T-cell (primary cell): ENCODE measurements around the gene ZBTB21. TPM values are rescaled to one million over a fixed set of nuclear protein-coding genes. Genes with fewer than 3 reads are reported as not detected.

Experiments
- ATAC-seq, 4 experiments: fragments of 200-7000 bp in 3 of 4; fragments of 150-1000 bp in 1 of 4; cut with Tn5 transposase; replicated peaks in 1 of 4; 1 replicate in 3 of 4; 2 replicates in 1 of 4; pipeline ENCODE4 v1.10.0; 2021; ENCODE audit warnings: moderate library complexity in 3 of 4, mild to moderate bottlenecking in 2 of 4, moderate number of reproducible peaks in 1 of 4
- CTCF ChIA-PET, 2 donors: fragments of 300-600 bp; sonication (Branson Sonifier 250); formaldehyde crosslinking; loops; one replicate each; lab custom pipeline; 2022; ENCODE audit warnings: antibody characterized with exemption in 2 of 2; lab: Charles Lee
- POLR2A ChIA-PET, 2 donors: fragments of 300-600 bp; sonication (Branson Sonifier 250); formaldehyde crosslinking; loops; one replicate each; lab custom pipeline; 2022; ENCODE audit warnings: antibody characterized with exemption in 2 of 2; lab: Charles Lee
- DNase-seq, 35 experiments: peaks; one replicate each; pipeline versions ENCODE4 v3.0.0 to v3.0.0-alpha.2; 2013 to 2023
- H3K27ac ChIP-seq: one replicate; pipeline ENCODE4 v1.5.1; 2013; ENCODE audit warnings: low read length
- H3K27me3 ChIP-seq, 2 experiments: replicated peaks in 1 of 2; 1 replicate in 1 of 2; 2 replicates in 1 of 2; pipeline versions ENCODE4 v1.6.1 to v1.7.0; 2013; ENCODE audit warnings: low read length in 1 of 2, mixed read lengths in 1 of 2; ENCODE audit not compliant: control insufficient read depth in 2 of 2, insufficient read depth in 2 of 2; ENCODE audit errors: extremely low read depth in 1 of 2
- H3K36me3 ChIP-seq, 2 donors: 1 replicate in 1 of 2; 2 replicates in 1 of 2; pipeline versions ENCODE4 v1.6.1 to v1.7.0; 2013; ENCODE audit warnings: low read length in 1 of 2; ENCODE audit not compliant: control insufficient read depth in 2 of 2, insufficient read depth in 1 of 2; ENCODE audit errors: extremely low read depth in 1 of 2
- H3K4me1 ChIP-seq, 2 experiments: 1 replicate in 1 of 2; 2 replicates in 1 of 2; pipeline versions ENCODE4 v1.6.1 to v1.7.0; 2013; ENCODE audit warnings: low read length in 2 of 2, mixed read lengths in 1 of 2; ENCODE audit not compliant: insufficient read depth in 2 of 2, control insufficient read depth in 1 of 2; ENCODE audit errors: extremely low read depth in 1 of 2
- H3K4me3 ChIP-seq, 2 donors: 1 replicate in 1 of 2; 2 replicates in 1 of 2; pipeline versions ENCODE4 v1.5.1 to v1.7.0; 2013; ENCODE audit warnings: mild to moderate bottlenecking in 2 of 2, low read length in 1 of 2, moderate library complexity in 1 of 2; ENCODE audit not compliant: control insufficient read depth in 1 of 2; ENCODE audit errors: extremely low read depth in 1 of 2
- H3K9me3 ChIP-seq: 2 replicates; pipeline ENCODE4 v1.7.0; 2013
- H3K27ac Mint-ChIP-seq, 2 donors: one replicate each; pipeline ENCODE4 v1.8.0; 2020 to 2021; ENCODE audit warnings: mild to moderate bottlenecking in 2 of 2, mixed read lengths in 2 of 2
- H3K27me3 Mint-ChIP-seq, 2 donors: one replicate each; pipeline ENCODE4 v1.8.0; 2021 to 2022; ENCODE audit warnings: mixed read lengths in 2 of 2
- H3K36me3 Mint-ChIP-seq: one replicate; pipeline ENCODE4 v1.8.0; 2021; ENCODE audit warnings: mixed read lengths
- H3K4me1 Mint-ChIP-seq, 3 donors: one replicate each; pipeline ENCODE4 v1.8.0; 2020 to 2022; ENCODE audit warnings: mixed read lengths in 3 of 3, mild to moderate bottlenecking in 1 of 3
- H3K4me3 Mint-ChIP-seq, 3 donors: one replicate each; pipeline ENCODE4 v1.8.0; 2020 to 2022; ENCODE audit warnings: mild to moderate bottlenecking in 3 of 3, mixed read lengths in 3 of 3, moderate library complexity in 3 of 3
- H3K9me3 Mint-ChIP-seq, 3 donors: one replicate each; pipeline ENCODE4 v1.8.0; 2020 to 2022; ENCODE audit warnings: mixed read lengths in 3 of 3
- WGBS: methylation state at CpG from one replicate; pipeline ENCODE4 v1.1.5; 2013; ENCODE audit warnings: missing lambda C conversion rate; ENCODE audit not compliant: insufficient coverage; 5-methylcytosine and 5-hydroxymethylcytosine counted together
- total RNA-seq, 35 experiments: library from RNA in 6 of 35; stranded (reverse) in 6 of 35; fragments of 120-200 nt in 1 of 35; gene quantifications; one replicate each; pipeline versions ENCODE4 v1.2.1 to v1.2.4 and lab custom pipeline; 2013 to 2026

Gene ZBTB21
- total RNA-seq, 5 donors from 2014 or later (not counting 1 experiment from before 2014, with no cell fraction given), result 17.6 to 119 (median 25.9) TPM

GRCh38 chr21:42047821-42048613, 37.9 kb upstream of the ZBTB21 start:
- Mint-ChIP-seq H3K36me3 (no peaks in the 10 kb centered on the region), H3K4me1 (peaks cover 0 to 8% (median 6%) of the 10 kb centered on the region in 3 donors), H3K4me3 (no peak overlapping the region), H3K27ac (no peak overlapping the region), H3K9me3 (no peaks in the 10 kb centered on the region), H3K27me3 (no peaks in the 10 kb centered on the region)
- H3K9me3 ChIP-seq, result no peaks in the 10 kb centered on the region
- POLR2A ChIA-PET, result interaction anchor here in 1 of 2 donors (1.0 kb wide), 1 partner anchor 9 kb away, joined by 3 read pairs; no protein-coding TSS in a partner anchor
- WGBS, result 90% methylated on average over 12 of the region's 19 CpGs
- H3K4me3 ChIP-seq, result no peak overlapping the region
- peaks cover 0 to 8% of the 10 kb centered on the region in 2 experiments for H3K4me1 ChIP-seq
- CTCF ChIA-PET, result no interaction called here
- DNase-seq (no peak), ATAC-seq (no peak)
- H3K36me3 ChIP-seq, result no peaks in the 10 kb centered on the region
- H3K27me3 ChIP-seq, result peaks cover 0 to 13% of the 10 kb centered on the region in 2 experiments
- no peak overlapping the region for H3K27ac ChIP-seq

GRCh38 chr21:42044871-42045495, 34.8 kb upstream of the ZBTB21 start:
- no peak overlapping the region for H3K4me3 ChIP-seq
- H3K36me3 ChIP-seq, result no peaks in the 10 kb centered on the region
- ChIA-PET CTCF (no interaction called here), POLR2A (interaction anchor here (0.7 kb wide), 2 partner anchors 24 to 42 kb away, joined by 3 read pairs; no protein-coding TSS in a partner anchor)
- 100% methylated on average over 1 of the region's 7 CpGs for WGBS
- Mint-ChIP-seq H3K27ac (peak overlapping the region in 1 of 2 donors; percentile 4), H3K36me3 (no peaks in the 10 kb centered on the region), H3K4me1 (peaks cover 0 to 10% (median 0%) of the 10 kb centered on the region in 3 donors), H3K27me3 (no peaks in the 10 kb centered on the region), H3K9me3 (no peaks in the 10 kb centered on the region), H3K4me3 (no peak overlapping the region)
- no peak for ATAC-seq
- H3K4me1 ChIP-seq, result no peaks in the 10 kb centered on the region
- no peak overlapping the region for H3K27ac ChIP-seq
- no peaks in the 10 kb centered on the region for H3K9me3 ChIP-seq
- H3K27me3 ChIP-seq, result peaks cover 0 to 22% of the 10 kb centered on the region in 2 experiments
- no peak for DNase-seq

- Mint-ChIP-seq H3K4me1 (peaks cover 0 to 10% (median 0%) of the 10 kb centered on the region in 3 donors), H3K27me3 (no peaks in the 10 kb centered on the region), H3K27ac (no peak overlapping the region), H3K4me3 (no peak overlapping the region), H3K9me3 (no peaks in the 10 kb centered on the region), H3K36me3 (no peaks in the 10 kb centered on the region)
- ChIA-PET POLR2A (no interaction called here), CTCF (no interaction called here)
- 81% methylated on average over 15 of the region's 17 CpGs for WGBS
- no peaks in the 10 kb centered on the region for H3K4me1 ChIP-seq
- ATAC-seq, result no peak
- H3K4me3 ChIP-seq, result no peak overlapping the region
- H3K27ac ChIP-seq, result no peak overlapping the region
- DNase-seq, result no peak
- no peaks in the 10 kb centered on the region for H3K9me3 ChIP-seq
- H3K27me3 ChIP-seq, result peaks cover 0 to 18% of the 10 kb centered on the region in 2 experiments
- no peaks in the 10 kb centered on the region for H3K36me3 ChIP-seq
Measured at GRCh38 chr21:42043961-42044360, 33.8 kb upstream of the ZBTB21 start.

- CTCF ChIA-PET, result no interaction called here
- DNase-seq (no peak), ATAC-seq (no peak)
- Histone ChIP-seq H3K4me3 (no peak overlapping the region), H3K36me3 (no peaks in the 10 kb centered on the region), H3K27me3 (peaks cover 0 to 18% of the 10 kb centered on the region in 2 experiments), H3K4me1 (no peaks in the 10 kb centered on the region), H3K9me3 (no peaks in the 10 kb centered on the region), H3K27ac (no peak overlapping the region)
- Mint-ChIP-seq H3K36me3 (no peaks in the 10 kb centered on the region), H3K9me3 (no peaks in the 10 kb centered on the region), H3K4me1 (peaks cover 0 to 15% (median 3%) of the 10 kb centered on the region in 3 donors), H3K27me3 (no peaks in the 10 kb centered on the region), H3K27ac (peak overlapping the region in 1 of 2 donors; percentile 22), H3K4me3 (no peak overlapping the region)
- POLR2A ChIA-PET, result no interaction called here
- WGBS, result 88% methylated on average over 5 of the region's 16 CpGs
Measured at GRCh38 chr21:42043201-42043895, 33.2 kb upstream of the ZBTB21 start.

GRCh38 chr21:42042651-42043050, 32.5 kb upstream of the ZBTB21 start:
- WGBS, result 74% methylated on average over 3 of the region's 9 CpGs
- Mint-ChIP-seq H3K27ac (peak overlapping the region in 1 of 2 donors; percentile 22), H3K36me3 (no peaks in the 10 kb centered on the region), H3K9me3 (no peaks in the 10 kb centered on the region), H3K27me3 (no peaks in the 10 kb centered on the region), H3K4me3 (no peak overlapping the region), H3K4me1 (peaks cover 0 to 15% (median 3%) of the 10 kb centered on the region in 3 donors)
- no peaks in the 10 kb centered on the region for H3K4me1 ChIP-seq
- no peaks in the 10 kb centered on the region for H3K9me3 ChIP-seq
- peaks cover 0 to 18% of the 10 kb centered on the region in 2 experiments for H3K27me3 ChIP-seq
- no peaks in the 10 kb centered on the region for H3K36me3 ChIP-seq
- ATAC-seq, result no peak
- H3K4me3 ChIP-seq, result no peak overlapping the region
- H3K27ac ChIP-seq, result no peak overlapping the region
- POLR2A ChIA-PET, result no interaction called here
- CTCF ChIA-PET, result no interaction called here
- no peak for DNase-seq

GRCh38 chr21:42041711-42042110, 31.6 kb upstream of the ZBTB21 start:
- Mint-ChIP-seq H3K27ac (no peak overlapping the region), H3K4me1 (peaks cover 0 to 15% (median 3%) of the 10 kb centered on the region in 3 donors), H3K27me3 (no peaks in the 10 kb centered on the region), H3K36me3 (no peaks in the 10 kb centered on the region), H3K4me3 (no peak overlapping the region), H3K9me3 (no peaks in the 10 kb centered on the region)
- Histone ChIP-seq H3K4me1 (no peaks in the 10 kb centered on the region), H3K27ac (no peak overlapping the region), H3K27me3 (peaks cover 0 to 18% of the 10 kb centered on the region in 2 experiments), H3K9me3 (no peaks in the 10 kb centered on the region), H3K4me3 (no peak overlapping the region), H3K36me3 (no peaks in the 10 kb centered on the region)
- ChIA-PET POLR2A (no interaction called here), CTCF (interaction anchor here in 1 of 2 donors (0.6 kb wide), 1 partner anchor 67 kb away, joined by 7 read pairs; no protein-coding TSS in a partner anchor)
- no peak for ATAC-seq
- 60% methylated on average over 1 of the region's 4 CpGs for WGBS
- DNase-seq, result no peak
